ENCODE results near the gene FITM1.

Gene FITM1

DNA sequence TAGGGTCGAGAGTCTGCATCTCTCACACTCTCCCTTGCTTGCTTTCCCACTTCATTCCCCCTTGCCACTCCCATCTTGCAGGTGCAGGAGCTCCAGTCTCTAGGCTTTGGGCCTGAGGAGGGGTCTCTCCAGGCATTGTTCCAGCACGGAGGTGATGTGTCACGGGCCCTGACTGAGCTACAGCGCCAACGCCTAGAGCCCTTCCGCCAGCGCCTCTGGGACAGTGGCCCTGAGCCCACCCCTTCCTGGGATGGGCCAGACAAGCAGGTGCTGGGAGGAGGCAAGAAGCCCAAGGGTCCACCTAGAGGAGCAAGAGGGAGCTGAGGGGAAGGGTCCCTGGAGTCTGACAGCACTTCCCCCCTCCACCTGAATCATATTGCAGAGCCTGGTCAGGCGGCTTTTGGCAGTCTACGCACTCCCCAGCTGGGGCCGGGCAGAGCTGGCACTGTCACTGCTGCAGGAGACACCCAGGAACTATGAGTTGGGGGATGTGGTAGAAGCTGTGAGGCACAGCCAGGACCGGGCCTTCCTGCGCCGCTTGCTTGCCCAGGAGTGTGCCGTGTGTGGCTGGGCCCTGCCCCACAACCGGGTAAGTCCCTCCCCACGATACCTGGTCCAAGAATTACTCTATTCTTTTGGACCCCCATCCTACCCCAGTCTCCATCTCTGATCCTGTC, 21.1 kb downstream of the FITM1 start:
- Histone ChIP-seq H3K4me3 (ENCODE audit: low read depth, low read length) (no peak overlapping the region), H3K9me3 (ENCODE audit: severe bottlenecking) (no peaks in the 10 kb centered on the region), H3K27ac (no peak overlapping the region), H3K27me3 (ENCODE audit: insufficient read depth, low read depth, severe bottlenecking) (no peaks in the 10 kb centered on the region), H3K36me3 (peaks cover 74% of the 10 kb centered on the region)
- no peak for TF ChIP-seq CTCF (IDR thresholded peaks at IDR 0.05; ENCODE audit: low read depth, low read length)
- no peak for DNase-seq

DNA sequence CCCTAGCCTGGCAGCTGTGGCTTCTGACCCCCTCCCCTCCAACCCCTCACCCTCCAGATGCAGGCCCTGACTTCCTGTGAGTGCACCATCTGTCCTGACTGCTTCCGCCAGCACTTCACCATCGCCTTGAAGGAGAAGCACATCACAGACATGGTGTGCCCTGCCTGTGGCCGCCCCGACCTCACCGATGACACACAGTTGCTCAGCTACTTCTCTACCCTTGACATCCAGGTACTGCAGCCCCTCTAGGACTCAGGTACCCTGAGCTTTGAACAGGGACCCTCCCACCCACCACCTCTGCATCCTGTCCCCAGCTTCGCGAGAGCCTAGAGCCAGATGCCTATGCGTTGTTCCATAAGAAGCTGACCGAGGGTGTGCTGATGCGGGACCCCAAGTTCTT, 24.6 kb downstream of the FITM1 start:
- no peaks in the 10 kb centered on the region for H3K9me3 ChIP-seq (ENCODE audit: severe bottlenecking)
- peaks cover 85% of the 10 kb centered on the region for H3K36me3 ChIP-seq
- no peak overlapping the region for H3K4me3 ChIP-seq (ENCODE audit: low read depth, low read length)

DNA sequence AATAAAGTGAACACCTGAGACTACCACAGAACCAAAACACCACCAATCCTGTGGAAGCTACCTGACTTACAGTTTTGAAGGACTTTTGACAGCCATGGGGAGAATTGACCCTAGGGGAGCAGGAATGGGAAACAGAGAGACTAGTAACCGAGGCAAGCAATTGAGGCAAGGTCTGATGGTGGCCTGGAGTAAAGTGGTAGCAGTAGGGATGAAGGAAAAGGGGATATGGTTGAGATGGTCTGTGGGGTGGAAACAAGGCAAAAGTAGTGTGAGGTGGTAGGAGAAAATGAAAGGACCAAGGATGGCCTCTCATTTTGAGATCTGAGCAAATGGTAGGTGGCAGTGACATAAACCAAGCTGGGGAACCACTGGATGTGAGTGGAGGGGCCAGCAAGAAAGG, 26.4 kb downstream of the FITM1 start:
- Histone ChIP-seq H3K36me3 (peaks cover 76% of the 10 kb centered on the region), H3K4me3 (ENCODE audit: low read depth, low read length) (no peak overlapping the region), H3K27ac (no peak overlapping the region), H3K9me3 (ENCODE audit: severe bottlenecking) (no peaks in the 10 kb centered on the region), H3K27me3 (ENCODE audit: insufficient read depth, low read depth, severe bottlenecking) (no peaks in the 10 kb centered on the region)
- no peak for TF ChIP-seq CTCF (IDR thresholded peaks at IDR 0.05; ENCODE audit: low read depth, low read length)
- DNase-seq = no peak

More for the DNA sequence above, 24.6 kb downstream of the FITM1 start:
- no peak for TF ChIP-seq CTCF (IDR thresholded peaks at IDR 0.05; ENCODE audit: low read depth, low read length)
- Histone ChIP-seq H3K27ac (no peak overlapping the region), H3K27me3 (ENCODE audit: insufficient read depth, low read depth, severe bottlenecking) (no peaks in the 10 kb centered on the region)
- no peak for DNase-seq

- no peak overlapping the region for H3K27ac ChIP-seq
- no peak for DNase-seq
- no peak overlapping the region for H3K4me3 ChIP-seq (ENCODE audit: low read depth, low read length)
- peaks cover 71% of the 10 kb centered on the region for H3K36me3 ChIP-seq
- TF ChIP-seq CTCF (IDR thresholded peaks at IDR 0.05; ENCODE audit: low read depth, low read length) = no peak
- no peaks in the 10 kb centered on the region for H3K27me3 ChIP-seq (ENCODE audit: insufficient read depth, low read depth, severe bottlenecking)
- H3K9me3 ChIP-seq (ENCODE audit: severe bottlenecking) = no peaks in the 10 kb centered on the region
Observed at GRCh38 chr14:24157331-24157730, 26.9 kb downstream of the FITM1 start.

DNA sequence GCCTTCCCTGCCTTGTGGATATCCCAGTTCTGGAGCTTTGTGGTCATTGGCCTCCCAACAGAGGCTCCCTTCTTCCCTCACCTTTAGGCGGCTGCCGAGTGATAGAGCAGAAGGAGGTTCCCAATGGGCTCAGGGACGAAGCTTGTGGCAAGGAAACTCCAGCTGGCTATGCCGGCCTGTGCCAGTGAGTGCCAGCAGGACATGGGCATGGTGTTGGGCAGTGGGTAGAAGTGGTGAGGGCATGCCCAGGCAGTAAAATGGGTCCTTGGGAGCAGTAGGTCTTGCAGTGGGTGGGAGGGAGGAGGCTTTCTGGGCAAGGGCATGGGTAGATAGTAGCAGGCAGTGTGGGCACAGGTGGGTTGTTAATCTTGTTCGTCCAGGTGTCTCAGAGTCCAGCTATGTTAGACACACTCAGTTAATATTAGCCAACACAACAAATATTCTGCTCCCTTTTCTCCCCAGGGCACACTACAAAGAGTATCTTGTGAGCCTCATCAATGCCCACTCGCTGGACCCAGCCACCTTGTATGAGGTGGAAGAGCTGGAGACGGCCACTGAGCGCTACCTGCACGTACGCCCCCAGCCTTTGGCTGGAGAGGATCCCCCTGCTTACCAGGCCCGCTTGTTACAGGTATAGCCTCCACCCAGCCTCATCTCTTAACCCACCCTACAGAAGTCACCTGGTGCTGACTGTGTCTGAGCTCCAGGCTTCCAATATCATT, 29.5 kb downstream of the FITM1 start:
- TF ChIP-seq CTCF (IDR thresholded peaks at IDR 0.05; ENCODE audit: low read depth, low read length) = no peak
- H3K36me3 ChIP-seq = peaks cover 68% of the 10 kb centered on the region
- no peaks in the 10 kb centered on the region for H3K27me3 ChIP-seq (ENCODE audit: insufficient read depth, low read depth, severe bottlenecking)
- no peak overlapping the region; the same call in 1 of the 2 replicates for H3K27ac ChIP-seq
- no peak overlapping the region for H3K4me3 ChIP-seq (ENCODE audit: low read depth, low read length)
- DNase-seq = no peak
- no peaks in the 10 kb centered on the region for H3K9me3 ChIP-seq (ENCODE audit: severe bottlenecking)

Data from WERI-Rb-1 (cell line).